GM12865 (cell line): ENCODE results near the gene E2F1.

Experiments used
- DNase-seq: peaks from one replicate; pipeline ENCODE4 v3.0.0; 2010; ENCODE audit warnings: low read depth
- H3K4me3 ChIP-seq: 2 replicates; pipeline ENCODE4 v1.5.1; 2011; ENCODE audit warnings: mild to moderate bottlenecking, low read depth, low read length, control low read depth
- TF ChIP-seq, protein P1 (sequence below): IDR thresholded peaks from 2 replicates; pipeline ENCODE4 v1.5.1; 2011; ENCODE audit warnings: low read length, control low read depth, low read depth, inconsistent platforms; ENCODE audit not compliant: insufficient read depth; ENCODE audit errors: missing control alignments

The E2F1 gene

DNA sequence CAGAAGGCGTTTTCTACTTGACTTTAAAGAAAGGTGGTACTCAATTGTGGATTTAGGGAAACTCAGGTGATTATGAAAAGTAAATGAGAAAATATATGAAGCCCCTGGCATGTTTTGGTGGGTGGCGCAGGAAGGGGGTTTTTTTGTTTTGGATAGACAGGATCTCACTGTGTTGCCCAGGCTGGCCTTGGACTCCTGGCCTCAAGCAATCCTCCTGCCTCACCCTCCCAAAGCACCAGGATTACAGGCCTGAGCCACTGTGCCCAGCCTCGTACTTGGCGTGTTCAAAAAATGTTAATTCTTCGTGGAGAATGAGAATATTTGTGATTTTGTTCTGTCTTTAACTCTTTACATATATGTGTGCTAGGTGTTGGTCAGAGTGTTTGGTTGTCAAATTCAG lies 56.2 kb downstream of the E2F1 start:
- DNase-seq: no peak
- TF ChIP-seq, protein P1, sequence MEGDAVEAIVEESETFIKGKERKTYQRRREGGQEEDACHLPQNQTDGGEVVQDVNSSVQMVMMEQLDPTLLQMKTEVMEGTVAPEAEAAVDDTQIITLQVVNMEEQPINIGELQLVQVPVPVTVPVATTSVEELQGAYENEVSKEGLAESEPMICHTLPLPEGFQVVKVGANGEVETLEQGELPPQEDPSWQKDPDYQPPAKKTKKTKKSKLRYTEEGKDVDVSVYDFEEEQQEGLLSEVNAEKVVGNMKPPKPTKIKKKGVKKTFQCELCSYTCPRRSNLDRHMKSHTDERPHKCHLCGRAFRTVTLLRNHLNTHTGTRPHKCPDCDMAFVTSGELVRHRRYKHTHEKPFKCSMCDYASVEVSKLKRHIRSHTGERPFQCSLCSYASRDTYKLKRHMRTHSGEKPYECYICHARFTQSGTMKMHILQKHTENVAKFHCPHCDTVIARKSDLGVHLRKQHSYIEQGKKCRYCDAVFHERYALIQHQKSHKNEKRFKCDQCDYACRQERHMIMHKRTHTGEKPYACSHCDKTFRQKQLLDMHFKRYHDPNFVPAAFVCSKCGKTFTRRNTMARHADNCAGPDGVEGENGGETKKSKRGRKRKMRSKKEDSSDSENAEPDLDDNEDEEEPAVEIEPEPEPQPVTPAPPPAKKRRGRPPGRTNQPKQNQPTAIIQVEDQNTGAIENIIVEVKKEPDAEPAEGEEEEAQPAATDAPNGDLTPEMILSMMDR: no peak

DNA sequence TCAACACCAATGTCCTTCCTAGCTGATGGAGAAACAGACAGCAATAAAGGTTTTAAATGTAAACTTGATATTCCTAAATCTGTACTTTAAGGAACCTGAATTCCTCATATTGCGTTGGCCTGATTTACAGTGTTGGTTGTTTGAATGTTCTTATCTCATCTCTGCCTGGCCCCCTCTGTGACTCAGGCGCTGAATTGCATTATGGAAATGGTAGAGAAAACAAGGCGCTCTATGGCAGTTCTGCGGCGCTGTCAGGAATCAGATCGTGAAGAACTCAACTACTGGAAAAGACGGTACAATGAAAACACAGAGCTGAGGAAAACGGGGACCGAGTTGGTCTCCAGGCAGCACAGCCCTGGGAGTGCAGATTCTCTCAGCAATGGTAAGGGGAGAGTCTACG lies 56.7 kb downstream of the E2F1 start:
- TF ChIP-seq, protein P1: no peak
- DNase-seq: no peak
- H3K4me3 ChIP-seq: no peak overlapping the region

More for the DNA sequence above, 56.2 kb downstream of the E2F1 start:
- no peak overlapping the region for H3K4me3 ChIP-seq

DNA sequence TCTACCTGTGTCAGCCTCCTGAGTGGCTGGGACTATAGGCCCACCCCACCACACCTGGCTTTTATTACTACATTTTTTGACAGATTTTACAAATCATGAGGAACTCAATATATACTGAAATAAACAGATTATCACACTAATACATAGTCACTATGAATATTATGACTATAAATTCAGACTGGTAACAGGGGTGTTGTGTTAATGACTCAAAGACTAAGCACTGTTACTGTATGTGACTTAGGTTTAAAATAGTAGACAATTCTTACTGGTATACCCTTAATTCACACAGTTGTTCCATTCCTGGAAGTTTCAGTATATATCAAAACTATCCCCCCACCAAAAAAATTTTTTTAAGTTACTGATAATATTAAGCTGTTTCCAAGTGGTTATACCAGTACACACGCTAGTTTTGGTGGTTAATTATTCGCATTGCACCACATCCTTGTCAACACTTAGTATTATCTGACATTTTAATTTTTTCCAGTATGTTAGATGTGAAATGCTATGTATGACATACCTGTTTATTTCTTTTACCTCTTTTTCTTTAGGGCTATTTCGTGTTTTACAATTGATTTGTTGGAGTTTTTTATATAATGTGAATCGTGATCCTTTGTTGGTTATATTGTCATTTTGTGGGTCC lies 58.5 kb downstream of the E2F1 start:
- TF ChIP-seq, protein P1: no peak
- DNase-seq: no peak
- H3K4me3 ChIP-seq: no peak overlapping the region

DNA sequence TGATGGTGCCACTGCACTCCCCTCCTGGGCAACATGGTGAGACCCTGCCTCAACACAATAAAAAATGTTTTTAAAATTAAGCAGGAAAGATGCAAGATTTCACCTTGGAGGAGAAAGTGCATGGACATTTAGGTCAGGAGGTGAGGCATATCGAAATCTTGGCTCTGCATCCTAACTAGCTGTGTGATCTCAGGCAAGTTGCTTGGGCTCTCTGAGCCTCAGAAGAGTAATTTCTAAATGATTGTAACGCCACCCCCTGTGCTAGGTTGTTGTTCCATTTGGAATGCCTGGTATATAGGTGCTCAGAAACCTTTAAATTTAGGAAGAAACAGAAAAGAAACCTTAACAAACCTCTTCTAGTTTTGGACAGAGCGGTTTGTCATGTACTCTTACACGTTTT lies 60.0 kb downstream of the E2F1 start:
- TF ChIP-seq, protein P1: no peak
- H3K4me3 ChIP-seq: no peak overlapping the region
- DNase-seq: no peak
